Activated CD4-positive, alpha-beta T cell treated with anti-CD3 and anti-CD28 coated beads, Interleukin-2, amount 50 U/mL, for 24 hours (primary cell): ENCODE measurements around the gene NUTM2E.
"Not testable (repeated sequence)": the region's sequence is repeated elsewhere in the genome, so short reads cannot be mapped to it uniquely, and the experiment has no call there.

Experiments used
- DNase-seq, 2 donors: peaks; one replicate each; pipeline ENCODE4 v3.0.0-alpha.2; 2020; ENCODE audit warnings: low read depth in 1 of 2, low spot score in 1 of 2

NUTM2E gene

GRCh38 chr10:79862803-79863202 lies 36.3 kb downstream of the NUTM2E start:
- not testable (repeated sequence) for DNase-seq

DNA sequence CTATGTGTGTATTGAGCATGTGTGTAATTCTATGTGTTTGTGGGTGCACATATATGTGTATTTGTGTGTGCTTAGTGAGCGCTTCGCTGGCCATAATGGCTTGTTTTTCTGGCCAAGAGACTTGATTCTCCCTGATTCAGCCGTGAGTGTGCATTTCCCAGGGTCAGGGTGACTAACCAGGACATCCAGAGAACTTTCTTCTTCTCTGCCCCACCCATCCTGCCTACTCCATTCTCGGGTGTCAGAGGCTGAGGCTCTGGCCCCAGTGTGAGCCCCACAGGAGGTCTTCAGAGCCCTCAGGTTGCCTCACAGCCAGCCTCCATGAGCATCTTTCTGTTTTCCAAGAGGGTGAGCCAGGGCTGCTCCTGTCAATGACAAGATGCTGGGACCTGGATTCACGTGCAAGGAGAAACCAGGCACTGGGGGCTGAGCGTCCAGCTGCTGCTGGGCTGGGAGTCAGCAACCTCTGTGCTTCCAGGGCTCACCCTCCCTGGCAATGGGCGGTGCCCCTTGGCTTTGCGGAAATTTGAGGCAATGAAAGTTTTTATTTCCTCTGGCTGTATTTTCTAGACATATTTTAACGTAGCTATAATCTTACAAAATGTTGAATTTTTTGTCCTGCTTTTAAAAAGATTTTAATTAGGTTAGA lies 40.5 kb downstream of the NUTM2E start:
- DNase-seq, result not testable (repeated sequence)

GRCh38 chr10:79868023-79868422 lies 41.5 kb downstream of the NUTM2E start:
- DNase-seq, result not testable (repeated sequence)

DNA sequence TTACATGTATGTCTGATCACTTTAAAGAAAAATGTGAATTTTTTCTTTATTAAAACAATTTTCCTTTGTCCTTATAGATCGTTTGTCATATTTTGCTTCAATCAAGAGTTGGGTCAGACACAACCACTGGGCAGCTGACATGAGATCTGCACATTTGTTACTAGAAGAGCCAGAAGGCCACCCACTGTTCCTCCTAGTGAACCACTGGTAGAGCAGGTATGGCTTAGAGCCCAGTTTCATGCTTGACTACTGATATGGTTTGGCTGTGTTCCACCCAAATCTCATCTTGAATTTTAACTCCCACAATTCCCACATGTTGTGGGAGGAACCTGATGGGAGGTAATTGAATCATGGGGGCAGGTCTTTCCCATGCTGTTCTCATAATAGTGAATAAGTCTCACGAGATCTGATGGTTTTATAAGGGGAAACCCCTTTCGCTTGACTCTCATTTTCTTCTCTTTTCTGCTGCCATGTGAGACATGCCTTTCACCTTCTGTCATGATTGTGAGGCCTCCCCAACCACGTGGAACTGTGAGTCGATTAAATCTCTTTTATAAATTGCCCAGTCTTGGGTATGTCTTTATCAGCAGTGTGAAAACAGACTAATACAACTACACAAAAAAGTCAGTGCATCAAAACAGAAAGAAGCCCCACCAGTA lies 43.0 kb downstream of the NUTM2E start:
- DNase-seq, result not testable (repeated sequence)

DNA sequence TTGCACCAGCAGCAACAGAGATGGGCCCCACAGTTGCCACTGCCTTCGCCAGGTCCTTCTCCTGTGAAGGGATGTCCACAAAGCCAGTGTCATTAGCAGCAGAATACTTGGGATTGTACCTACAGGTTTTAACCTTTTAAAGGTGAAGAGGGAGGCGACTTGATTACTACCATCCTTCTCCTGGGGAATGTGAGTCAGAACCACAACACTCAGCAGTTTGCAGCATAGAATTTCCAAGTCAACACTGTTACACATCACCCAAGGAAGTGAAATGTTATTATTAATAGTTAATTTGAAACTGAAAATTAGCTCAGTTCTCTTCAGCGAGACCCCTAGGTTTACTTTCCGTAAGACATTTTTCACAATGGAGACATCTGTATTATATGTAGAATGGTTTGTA lies 45.2 kb downstream of the NUTM2E start:
- DNase-seq, result not testable (repeated sequence)
